Upper lobe of left lung (tissue), 4 donors: ENCODE results near the gene STAG1.

Experiments used
- CTCF ChIP-seq, 6 experiments: fragments of 450-650 bp in 4 of 6; fragments of 200-600 bp in 2 of 6; sonication (generic) in 2 of 6; IDR thresholded peaks; one replicate each; pipeline ENCODE4 v1.5.1; 2016 to 2019; ENCODE audit warnings: antibody characterized with exemption in 6 of 6
- POLR2A ChIP-seq, 4 donors: fragments of 450-650 bp; IDR thresholded peaks; one replicate each; pipeline ENCODE4 v1.5.1; 2016 to 2017; ENCODE audit warnings: antibody characterized with exemption in 4 of 4, mild to moderate bottlenecking in 2 of 4
- POLR2AphosphoS5 ChIP-seq, 2 donors: sonication (generic); formaldehyde crosslinking; IDR thresholded peaks; one replicate each; pipeline ENCODE4 v1.5.1; 2017; ENCODE audit warnings: antibody characterized with exemption in 2 of 2

- no peak for TF ChIP-seq CTCF (IDR thresholded peaks at IDR 0.05)
- no peak for TF ChIP-seq POLR2AphosphoS5 (IDR thresholded peaks at IDR 0.05)
- TF ChIP-seq POLR2A (IDR thresholded peaks at IDR 0.05), result no peak
Observed at GRCh38 chr3:136505676-136506075, 246.5 kb downstream of the STAG1 start.
